ENCODE measurements around the gene CEP85. TPM values are rescaled to one million over a fixed set of nuclear protein-coding genes. Genes with fewer than 3 reads are reported as not detected.

The CEP85 gene
- total and polyA plus RNA-seq, 10 of the 15 experiments (the other 5 are each of a cell fraction or from before 2014, with no cell fraction given) = 8.4 to 26.8 (median 21.5) TPM

DNA sequence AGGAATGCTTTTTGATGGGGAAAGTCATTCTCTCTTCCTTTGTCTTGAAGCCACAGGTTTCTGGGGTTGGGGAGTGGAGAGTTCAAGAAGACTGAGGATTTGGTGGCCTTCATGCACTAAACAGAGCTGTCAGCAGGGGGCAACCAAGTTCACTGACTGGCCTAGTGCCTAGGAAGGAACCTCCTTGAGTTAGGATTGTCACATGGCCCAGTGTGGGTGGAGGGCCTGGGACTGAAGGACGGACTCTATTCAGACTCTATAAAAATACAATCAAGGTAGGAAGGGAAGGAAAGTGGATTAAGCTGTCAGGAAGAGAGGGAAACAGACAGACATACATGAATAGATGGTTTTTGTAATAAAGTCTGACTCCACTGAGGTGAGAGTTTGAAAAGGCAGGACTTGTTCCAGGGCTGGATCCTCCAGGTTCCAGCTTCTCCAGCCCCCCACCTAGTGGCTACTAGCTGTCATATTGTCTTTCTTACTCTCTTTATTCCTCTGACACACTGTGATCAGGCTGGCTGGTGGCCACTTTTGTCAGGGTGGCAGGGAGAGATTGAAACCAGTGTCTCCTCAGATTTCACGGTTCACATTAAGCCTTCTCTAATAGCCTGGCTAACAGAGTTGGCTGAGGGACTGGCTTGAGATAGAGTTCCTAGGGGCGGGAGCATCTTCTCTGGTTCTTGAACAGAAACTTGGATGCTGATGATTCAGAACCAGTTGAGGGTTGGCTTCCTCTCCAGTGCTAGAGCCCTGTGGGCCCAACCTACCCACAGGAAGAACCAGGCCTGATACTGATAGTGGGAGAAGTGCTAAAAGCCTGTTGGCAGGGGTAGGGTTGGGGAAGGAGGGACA, 41.8 kb downstream of the CEP85 start (continued):
- TF ChIP-seq ESRRA (IDR thresholded peaks at IDR 0.05; ENCODE audit: low read length) (no peak), EED (IDR thresholded peaks at IDR 0.05; ENCODE audit: low read depth) (no peak), ZNF622 (IDR thresholded peaks at IDR 0.05) (no peak), JUND (IDR thresholded peaks at IDR 0.05; ENCODE audit: low read depth, low read length) (no peak), NR2C2 (IDR thresholded peaks at IDR 0.05; ENCODE audit: borderline replicate concordance, control insufficient read depth, insufficient read length, low read depth) (no peak), NFYA (IDR thresholded peaks at IDR 0.05; ENCODE audit: borderline replicate concordance, low read depth, low read length) (no peak), RUNX3 (IDR thresholded peaks at IDR 0.05; ENCODE audit: low read length) (0 out of 2 replicates have a peak, but pooled peaks have one; percentile 16), KAT2A (conservative IDR thresholded peaks at IDR 0.05; ENCODE audit: control insufficient read depth, low read depth, low read length) (no peak), FOXK2 (IDR thresholded peaks at IDR 0.05) (no peak), EZH2 (IDR thresholded peaks at IDR 0.05; ENCODE audit: borderline replicate concordance, control insufficient read depth, low read depth, low read length) (no peak), ZNF24 (IDR thresholded peaks at IDR 0.05) (no peak), ZBED1 (IDR thresholded peaks at IDR 0.05; ENCODE audit: borderline replicate concordance) (no peak), RB1 (IDR thresholded peaks at IDR 0.05; ENCODE audit: borderline replicate concordance) (0 out of 2 replicates have a peak, but pooled peaks have one; percentile 31), IKZF2 (IDR thresholded peaks at IDR 0.05) (peak in 1 of 2 experiments; percentile 8; a peak in 1 of 4 replicates), NR2F1 (conservative IDR thresholded peaks at IDR 0.05) (no peak), NFYB (IDR thresholded peaks at IDR 0.05; ENCODE audit: insufficient read depth, low read depth, low read length) (no peak)
- TF ChIP-seq, protein P1, sequence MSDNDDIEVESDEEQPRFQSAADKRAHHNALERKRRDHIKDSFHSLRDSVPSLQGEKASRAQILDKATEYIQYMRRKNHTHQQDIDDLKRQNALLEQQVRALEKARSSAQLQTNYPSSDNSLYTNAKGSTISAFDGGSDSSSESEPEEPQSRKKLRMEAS (IDR thresholded peaks at IDR 0.05; ENCODE audit: low read depth, low read length) = no peak
- TF ChIP-seq, protein P2, sequence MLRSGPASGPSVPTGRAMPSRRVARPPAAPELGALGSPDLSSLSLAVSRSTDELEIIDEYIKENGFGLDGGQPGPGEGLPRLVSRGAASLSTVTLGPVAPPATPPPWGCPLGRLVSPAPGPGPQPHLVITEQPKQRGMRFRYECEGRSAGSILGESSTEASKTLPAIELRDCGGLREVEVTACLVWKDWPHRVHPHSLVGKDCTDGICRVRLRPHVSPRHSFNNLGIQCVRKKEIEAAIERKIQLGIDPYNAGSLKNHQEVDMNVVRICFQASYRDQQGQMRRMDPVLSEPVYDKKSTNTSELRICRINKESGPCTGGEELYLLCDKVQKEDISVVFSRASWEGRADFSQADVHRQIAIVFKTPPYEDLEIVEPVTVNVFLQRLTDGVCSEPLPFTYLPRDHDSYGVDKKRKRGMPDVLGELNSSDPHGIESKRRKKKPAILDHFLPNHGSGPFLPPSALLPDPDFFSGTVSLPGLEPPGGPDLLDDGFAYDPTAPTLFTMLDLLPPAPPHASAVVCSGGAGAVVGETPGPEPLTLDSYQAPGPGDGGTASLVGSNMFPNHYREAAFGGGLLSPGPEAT (IDR thresholded peaks at IDR 0.05; ENCODE audit: low read depth) = 0 out of 2 replicates have a peak, but pooled peaks have one; percentile 39
- TF ChIP-seq, protein P3, sequence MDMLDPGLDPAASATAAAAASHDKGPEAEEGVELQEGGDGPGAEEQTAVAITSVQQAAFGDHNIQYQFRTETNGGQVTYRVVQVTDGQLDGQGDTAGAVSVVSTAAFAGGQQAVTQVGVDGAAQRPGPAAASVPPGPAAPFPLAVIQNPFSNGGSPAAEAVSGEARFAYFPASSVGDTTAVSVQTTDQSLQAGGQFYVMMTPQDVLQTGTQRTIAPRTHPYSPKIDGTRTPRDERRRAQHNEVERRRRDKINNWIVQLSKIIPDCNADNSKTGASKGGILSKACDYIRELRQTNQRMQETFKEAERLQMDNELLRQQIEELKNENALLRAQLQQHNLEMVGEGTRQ (IDR thresholded peaks at IDR 0.05; ENCODE audit: borderline replicate concordance, low read depth, low read length) = peak; percentile 51
- TF ChIP-seq, protein P4, sequence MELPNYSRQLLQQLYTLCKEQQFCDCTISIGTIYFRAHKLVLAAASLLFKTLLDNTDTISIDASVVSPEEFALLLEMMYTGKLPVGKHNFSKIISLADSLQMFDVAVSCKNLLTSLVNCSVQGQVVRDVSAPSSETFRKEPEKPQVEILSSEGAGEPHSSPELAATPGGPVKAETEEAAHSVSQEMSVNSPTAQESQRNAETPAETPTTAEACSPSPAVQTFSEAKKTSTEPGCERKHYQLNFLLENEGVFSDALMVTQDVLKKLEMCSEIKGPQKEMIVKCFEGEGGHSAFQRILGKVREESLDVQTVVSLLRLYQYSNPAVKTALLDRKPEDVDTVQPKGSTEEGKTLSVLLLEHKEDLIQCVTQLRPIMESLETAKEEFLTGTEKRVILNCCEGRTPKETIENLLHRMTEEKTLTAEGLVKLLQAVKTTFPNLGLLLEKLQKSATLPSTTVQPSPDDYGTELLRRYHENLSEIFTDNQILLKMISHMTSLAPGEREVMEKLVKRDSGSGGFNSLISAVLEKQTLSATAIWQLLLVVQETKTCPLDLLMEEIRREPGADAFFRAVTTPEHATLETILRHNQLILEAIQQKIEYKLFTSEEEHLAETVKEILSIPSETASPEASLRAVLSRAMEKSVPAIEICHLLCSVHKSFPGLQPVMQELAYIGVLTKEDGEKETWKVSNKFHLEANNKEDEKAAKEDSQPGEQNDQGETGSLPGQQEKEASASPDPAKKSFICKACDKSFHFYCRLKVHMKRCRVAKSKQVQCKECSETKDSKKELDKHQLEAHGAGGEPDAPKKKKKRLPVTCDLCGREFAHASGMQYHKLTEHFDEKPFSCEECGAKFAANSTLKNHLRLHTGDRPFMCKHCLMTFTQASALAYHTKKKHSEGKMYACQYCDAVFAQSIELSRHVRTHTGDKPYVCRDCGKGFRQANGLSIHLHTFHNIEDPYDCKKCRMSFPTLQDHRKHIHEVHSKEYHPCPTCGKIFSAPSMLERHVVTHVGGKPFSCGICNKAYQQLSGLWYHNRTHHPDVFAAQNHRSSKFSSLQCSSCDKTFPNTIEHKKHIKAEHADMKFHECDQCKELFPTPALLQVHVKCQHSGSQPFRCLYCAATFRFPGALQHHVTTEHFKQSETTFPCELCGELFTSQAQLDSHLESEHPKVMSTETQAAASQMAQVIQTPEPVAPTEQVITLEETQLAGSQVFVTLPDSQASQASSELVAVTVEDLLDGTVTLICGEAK (IDR thresholded peaks at IDR 0.05; ENCODE audit: borderline replicate concordance) = no peak
- TF ChIP-seq, protein P5, sequence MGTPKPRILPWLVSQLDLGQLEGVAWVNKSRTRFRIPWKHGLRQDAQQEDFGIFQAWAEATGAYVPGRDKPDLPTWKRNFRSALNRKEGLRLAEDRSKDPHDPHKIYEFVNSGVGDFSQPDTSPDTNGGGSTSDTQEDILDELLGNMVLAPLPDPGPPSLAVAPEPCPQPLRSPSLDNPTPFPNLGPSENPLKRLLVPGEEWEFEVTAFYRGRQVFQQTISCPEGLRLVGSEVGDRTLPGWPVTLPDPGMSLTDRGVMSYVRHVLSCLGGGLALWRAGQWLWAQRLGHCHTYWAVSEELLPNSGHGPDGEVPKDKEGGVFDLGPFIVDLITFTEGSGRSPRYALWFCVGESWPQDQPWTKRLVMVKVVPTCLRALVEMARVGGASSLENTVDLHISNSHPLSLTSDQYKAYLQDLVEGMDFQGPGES (IDR thresholded peaks at IDR 0.05) = no peak
